GM19023 (cell line): ENCODE results near the gene CDC42BPB.

ENCODE experiments used
- ATAC-seq: cut with Tn5 transposase; IDR thresholded peaks from one replicate; pipeline ENCODE4 v1.9.1; 2021; ENCODE audit warnings: mild to moderate bottlenecking, moderate library complexity; ENCODE audit not compliant: unreplicated experiment

Gene CDC42BPB

GRCh38 chr14:102917469-102918211 lies 139.7 kb downstream of the CDC42BPB start:
- no peak for ATAC-seq

- ATAC-seq = no peak
Observed at GRCh38 chr14:102917056-102917385, 140.3 kb downstream of the CDC42BPB start.

- no peak for ATAC-seq
Observed at GRCh38 chr14:102916347-102917055, 140.8 kb downstream of the CDC42BPB start.

- ATAC-seq = no peak
Observed at GRCh38 chr14:102915292-102916110, 141.8 kb downstream of the CDC42BPB start.

- ATAC-seq = no peak
Observed at GRCh38 chr14:102914474-102915291, 142.7 kb downstream of the CDC42BPB start.

GRCh38 chr14:102913341-102914211 lies 143.8 kb downstream of the CDC42BPB start:
- ATAC-seq = no peak

GRCh38 chr14:102911991-102912761 lies 145.2 kb downstream of the CDC42BPB start:
- no peak for ATAC-seq

- ATAC-seq = no peak
Observed at GRCh38 chr14:102911541-102911951, 145.8 kb downstream of the CDC42BPB start.

- no peak for ATAC-seq
Observed at GRCh38 chr14:102910442-102910841, 146.9 kb downstream of the CDC42BPB start.

- no peak for ATAC-seq
Observed at GRCh38 chr14:102909911-102910310, 147.4 kb downstream of the CDC42BPB start.

GRCh38 chr14:102909462-102909861 lies 147.9 kb downstream of the CDC42BPB start:
- ATAC-seq = no peak

- ATAC-seq = no peak
Observed at GRCh38 chr14:102908766-102909455, 148.4 kb downstream of the CDC42BPB start.

GRCh38 chr14:102907980-102908730 lies 149.2 kb downstream of the CDC42BPB start:
- no peak for ATAC-seq

GRCh38 chr14:102907303-102907844 lies 150.0 kb downstream of the CDC42BPB start:
- no peak for ATAC-seq

- ATAC-seq = no peak
Observed at GRCh38 chr14:102906616-102907302, 150.6 kb downstream of the CDC42BPB start.

GRCh38 chr14:102905116-102906108 lies 151.9 kb downstream of the CDC42BPB start:
- ATAC-seq = no peak
